ENCODE measurements around the gene PIAS2.
"Not testable (repeated sequence)": the region's sequence is repeated elsewhere in the genome, so short reads cannot be mapped to it uniquely, and the experiment has no call there.

DNA sequence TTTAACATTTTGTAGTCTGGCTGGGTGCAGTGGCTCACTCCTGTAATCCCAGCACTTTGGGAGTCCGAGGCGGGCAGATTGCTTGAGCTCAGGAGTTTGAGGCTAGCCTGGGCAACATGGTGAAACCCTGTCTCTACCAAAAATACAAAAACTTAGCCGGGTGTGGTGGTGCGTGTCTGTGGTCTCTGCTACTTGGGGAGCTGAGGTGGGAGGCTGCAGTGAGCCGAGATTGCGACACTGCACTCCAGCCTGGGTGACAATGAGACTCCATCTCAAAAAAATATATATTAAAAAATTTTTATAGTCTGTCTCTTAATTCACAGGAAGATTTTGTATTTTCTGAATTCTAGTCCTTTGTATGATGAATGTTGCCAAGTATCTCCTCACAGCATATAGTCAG is 121.4 kb downstream of the PIAS2 start:
- TF ChIP-seq POLR2A, POLR2AphosphoS5 (IDR thresholded peaks at IDR 0.05; ENCODE audit: low read depth, low read length): not testable (repeated sequence)

All from GM12892 (cell line).